Measurements from ENCODE around the gene QKI.
"Not testable (repeated sequence)": the region's sequence is repeated elsewhere in the genome, so short reads cannot be mapped to it uniquely, and the experiment has no call there.

QKI gene

GRCh38 chr6:163444077-163444476 lies 29.6 kb downstream of the QKI start:
- no peak for DNase-seq

GRCh38 chr6:163446549-163446948 lies 32.0 kb downstream of the QKI start:
- DNase-seq, result no peak

- DNase-seq, result no peak
Observed at GRCh38 chr6:163449076-163449475, 34.6 kb downstream of the QKI start.

- no peak for DNase-seq
Observed at GRCh38 chr6:163454425-163454824, 39.9 kb downstream of the QKI start.

GRCh38 chr6:163455552-163455951 lies 41.0 kb downstream of the QKI start:
- no peak for DNase-seq

GRCh38 chr6:163457637-163458561 lies 43.4 kb downstream of the QKI start:
- peak; percentile 15 for DNase-seq

GRCh38 chr6:163459007-163459406 lies 44.5 kb downstream of the QKI start:
- no peak for DNase-seq

GRCh38 chr6:163459536-163459935 lies 45.0 kb downstream of the QKI start:
- DNase-seq, result no peak

GRCh38 chr6:163460307-163460782 lies 45.8 kb downstream of the QKI start:
- DNase-seq, result peak; percentile 49

GRCh38 chr6:163461696-163462095 lies 47.2 kb downstream of the QKI start:
- DNase-seq, result no peak

- peak; percentile 6 for DNase-seq
Observed at GRCh38 chr6:163463180-163463579, 48.7 kb downstream of the QKI start.

GRCh38 chr6:163463795-163464194 lies 49.3 kb downstream of the QKI start:
- DNase-seq, result no peak

GRCh38 chr6:163466839-163467390 lies 52.4 kb downstream of the QKI start:
- no peak for DNase-seq

- no peak for DNase-seq
Observed at GRCh38 chr6:163468738-163469137, 54.2 kb downstream of the QKI start.

GRCh38 chr6:163469459-163469985 lies 55.0 kb downstream of the QKI start:
- DNase-seq, result no peak

GRCh38 chr6:163470611-163471010 lies 56.1 kb downstream of the QKI start:
- no peak for DNase-seq

- no peak for DNase-seq
Observed at GRCh38 chr6:163474581-163474980, 60.1 kb downstream of the QKI start.

GRCh38 chr6:163476946-163477345 lies 62.4 kb downstream of the QKI start:
- not testable (repeated sequence) for DNase-seq

GRCh38 chr6:163483107-163483506 lies 68.6 kb downstream of the QKI start:
- DNase-seq, result no peak

GRCh38 chr6:163485388-163485851 lies 70.9 kb downstream of the QKI start:
- DNase-seq, result no peak

- no peak for DNase-seq
Observed at GRCh38 chr6:163486821-163487220, 72.3 kb downstream of the QKI start.

GRCh38 chr6:163487606-163488005 lies 73.1 kb downstream of the QKI start:
- no peak for DNase-seq

GRCh38 chr6:163489584-163489983 lies 75.1 kb downstream of the QKI start:
- no peak for DNase-seq

All from activated CD4-positive, alpha-beta T cell treated with anti-CD3 and anti-CD28 coated beads, Interleukin-10, Interleukin-2, amounts not matched to agents 100 ng/mL and 50 ng/mL, durations not matched to agents 16 hours and 8 hours (primary cell).